ENCODE results near the gene SARS2.

The SARS2 gene

DNA sequence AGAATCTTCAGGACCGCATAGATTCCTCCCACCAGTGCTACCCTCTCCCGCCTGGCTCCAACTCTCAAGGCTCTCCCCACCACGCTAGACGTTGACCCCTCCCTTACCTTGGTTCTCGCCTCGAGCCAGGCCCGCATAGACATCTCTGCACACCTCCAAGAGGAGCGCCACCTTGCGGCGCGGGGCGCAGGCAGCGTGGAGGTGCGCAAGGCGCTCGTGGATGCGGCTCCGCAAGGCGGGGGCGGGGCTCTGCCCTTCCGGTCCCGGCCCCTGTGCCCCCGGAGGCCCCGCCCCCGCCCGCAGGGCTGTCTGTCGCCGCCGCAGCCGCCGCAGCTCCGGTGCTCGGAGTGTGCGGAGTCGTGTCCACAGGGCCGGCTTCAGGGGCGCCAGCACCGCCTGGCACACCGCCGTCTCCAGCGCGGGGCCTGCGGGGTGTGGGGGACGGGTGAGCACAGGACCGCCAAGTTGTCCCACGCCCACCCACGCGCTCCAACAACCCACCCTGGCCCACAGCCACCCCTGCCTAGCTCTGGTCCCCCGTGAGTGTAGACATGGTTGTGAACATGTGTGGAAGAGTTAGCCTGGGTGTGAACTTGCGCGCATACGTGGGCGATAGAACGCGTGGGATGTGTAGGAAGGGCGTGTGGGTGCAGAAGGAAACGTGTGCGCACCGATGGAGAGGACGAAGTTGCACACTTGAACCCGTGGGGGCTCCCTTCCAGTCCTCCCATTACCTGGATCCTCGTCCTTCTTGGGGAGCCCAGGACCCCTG lies 60.5 kb downstream of the SARS2 start:
- peaks cover 30 to 39% of the 10 kb centered on the region in 2 donors for H3K4me1 Mint-ChIP-seq (ENCODE audit: low read depth in 2 of 2)
- H3K4me3 Mint-ChIP-seq, result peak overlapping the region; percentile 89
- ATAC-seq (replicated peaks), result peak; percentile 82
- peaks cover 31% of the 10 kb centered on the region for H3K36me3 Mint-ChIP-seq (ENCODE audit: insufficient read depth)
- H3K9me3 Mint-ChIP-seq, result no peaks in the 10 kb centered on the region
- H3K27ac Mint-ChIP-seq, result peak overlapping the region; percentile 84 to 87
- no peaks in the 10 kb centered on the region for H3K27me3 Mint-ChIP-seq
- DNase-seq, result peak; percentile 91 to 96 (median 95)

DNA sequence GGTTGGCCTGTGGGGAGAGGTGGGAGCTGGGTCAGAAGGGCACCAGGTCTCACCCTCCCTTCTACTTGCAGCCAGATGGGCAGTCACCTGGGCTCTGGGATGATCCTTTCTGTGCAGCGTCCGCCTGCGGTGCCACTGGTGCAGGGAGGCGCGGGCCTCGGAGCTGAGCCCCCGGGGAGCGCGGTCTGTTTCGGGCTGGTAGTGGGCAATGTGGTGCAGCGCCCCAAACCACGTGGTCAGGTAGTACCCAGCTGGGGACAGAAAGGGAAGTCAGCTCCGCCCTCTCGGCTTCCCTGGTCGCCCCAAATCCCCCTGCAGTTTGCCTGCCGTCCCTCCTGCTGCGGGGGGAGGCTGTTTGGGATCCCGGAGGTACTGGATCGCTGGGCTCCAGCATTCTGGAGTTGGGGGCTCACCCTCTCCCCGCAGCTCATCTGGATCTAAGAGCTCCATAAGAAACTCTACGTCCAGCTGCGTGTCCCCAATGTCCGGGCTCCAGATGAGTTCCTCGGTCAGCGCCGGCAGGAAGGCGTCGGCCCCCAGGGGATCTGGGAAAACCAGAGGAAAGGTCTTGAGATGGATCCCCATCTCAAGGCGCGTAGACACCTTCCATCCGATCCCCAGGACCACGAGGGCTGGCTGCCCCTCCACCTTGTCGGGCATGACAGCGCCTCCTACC lies 61.3 kb downstream of the SARS2 start:
- Mint-ChIP-seq H3K4me1 (ENCODE audit: low read depth in 2 of 2) (peaks cover 37 to 46% of the 10 kb centered on the region in 2 donors), H3K27ac (peak overlapping the region; percentile 84 to 87), H3K36me3 (ENCODE audit: insufficient read depth) (peaks cover 39% of the 10 kb centered on the region), H3K27me3 (no peaks in the 10 kb centered on the region), H3K4me3 (peak overlapping the region; percentile 89), H3K9me3 (no peaks in the 10 kb centered on the region)
- ATAC-seq (replicated peaks) (no peak), DNase-seq (no peak)

DNA sequence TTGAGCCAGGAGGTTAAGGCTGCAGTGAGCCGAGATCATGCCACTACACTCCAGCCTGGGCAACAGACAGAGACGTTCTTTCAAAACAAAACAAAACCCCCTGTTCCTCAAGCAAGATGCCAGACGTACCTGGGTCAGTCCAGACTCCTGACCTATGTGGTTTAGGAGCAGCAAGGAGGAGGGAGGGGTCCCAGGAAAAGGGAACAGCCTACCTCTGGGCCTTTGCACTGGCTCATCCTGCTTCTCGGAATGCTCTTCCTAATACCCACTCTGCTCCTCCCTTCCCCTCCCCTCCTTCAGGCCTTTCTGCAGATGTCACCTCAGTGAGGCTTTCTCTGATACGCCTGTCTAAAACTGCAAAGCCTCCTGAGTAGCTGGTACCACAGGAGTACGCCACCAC lies 62.0 kb downstream of the SARS2 start:
- no peak for ATAC-seq (replicated peaks)
- H3K9me3 Mint-ChIP-seq, result no peaks in the 10 kb centered on the region
- no peaks in the 10 kb centered on the region for H3K27me3 Mint-ChIP-seq
- H3K27ac Mint-ChIP-seq, result peak overlapping the region in 1 of 2 donors; percentile 84
- H3K4me3 Mint-ChIP-seq, result peak overlapping the region; percentile 89
- peaks cover 39 to 46% of the 10 kb centered on the region in 2 donors for H3K4me1 Mint-ChIP-seq (ENCODE audit: low read depth in 2 of 2)
- no peak for DNase-seq
- peaks cover 38% of the 10 kb centered on the region for H3K36me3 Mint-ChIP-seq (ENCODE audit: insufficient read depth)

DNA sequence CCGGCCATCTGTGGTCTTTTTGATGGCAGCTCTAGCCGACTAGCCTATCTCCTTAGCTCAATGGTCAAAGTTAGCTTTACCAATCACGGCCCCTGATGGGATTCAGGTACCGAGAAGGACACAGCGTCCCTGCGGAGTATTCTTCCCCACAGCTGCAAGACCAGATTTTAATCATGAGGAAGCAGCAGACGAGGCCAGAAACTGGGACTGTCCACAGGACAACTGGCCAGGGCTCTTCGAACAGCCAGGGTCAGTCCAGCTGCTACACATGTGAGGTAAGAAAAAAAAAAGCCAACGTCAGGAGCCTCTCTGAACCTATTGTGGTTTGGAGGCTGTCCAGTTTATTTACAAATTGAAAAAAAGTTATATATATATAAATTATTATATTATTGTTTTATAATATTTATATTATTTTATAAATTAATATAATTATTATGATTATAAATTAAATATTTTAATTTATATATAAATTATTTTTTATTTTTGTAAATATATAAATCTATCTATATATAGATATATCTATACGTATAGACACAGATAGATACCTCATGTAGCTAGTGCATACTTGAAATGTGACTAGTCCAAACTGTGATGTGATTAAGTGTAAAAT lies 63.3 kb downstream of the SARS2 start:
- Mint-ChIP-seq H3K9me3 (no peaks in the 10 kb centered on the region), H3K27me3 (no peaks in the 10 kb centered on the region), H3K4me1 (ENCODE audit: low read depth in 2 of 2) (peaks cover 42 to 44% of the 10 kb centered on the region in 2 donors), H3K27ac (no peak overlapping the region), H3K4me3 (no peak overlapping the region), H3K36me3 (ENCODE audit: insufficient read depth) (peaks cover 33% of the 10 kb centered on the region)
- DNase-seq (no peak), ATAC-seq (replicated peaks) (no peak)
